NCI-H748 treated with DMSO at 0.1 percent for 48 hours (cell line): ENCODE data around the gene UBE2E2.

Experiments
- DNase-seq: peaks from one replicate; lab custom pipeline; 2025; lab: John Stamatoyannopoulos, UW

The UBE2E2 gene

GRCh38 chr3:23241256-23241655, 38.1 kb downstream of the UBE2E2 start:
- DNase-seq, result no peak

GRCh38 chr3:23242106-23242505, 39.0 kb downstream of the UBE2E2 start:
- no peak for DNase-seq

GRCh38 chr3:23244324-23245041, 41.4 kb downstream of the UBE2E2 start:
- no peak for DNase-seq

- no peak for DNase-seq
These were observed 43.5 kb downstream of the UBE2E2 start for GRCh38 chr3:23246651-23247050.

- DNase-seq, result no peak
These were observed 45.5 kb downstream of the UBE2E2 start for GRCh38 chr3:23248594-23249131.

- DNase-seq, result no peak
These were observed 46.8 kb downstream of the UBE2E2 start for GRCh38 chr3:23249961-23250360.

- no peak for DNase-seq
These were observed 49.0 kb downstream of the UBE2E2 start for GRCh38 chr3:23252122-23252521.

GRCh38 chr3:23253214-23253613, 50.1 kb downstream of the UBE2E2 start:
- DNase-seq, result no peak

- no peak for DNase-seq
These were observed 51.2 kb downstream of the UBE2E2 start for GRCh38 chr3:23254282-23254681.

- no peak for DNase-seq
These were observed 51.7 kb downstream of the UBE2E2 start for GRCh38 chr3:23254835-23255234.

GRCh38 chr3:23256741-23257435, 53.8 kb downstream of the UBE2E2 start:
- DNase-seq, result no peak

- no peak for DNase-seq
These were observed 55.0 kb downstream of the UBE2E2 start for GRCh38 chr3:23258110-23258509.

- DNase-seq, result no peak
These were observed 56.4 kb downstream of the UBE2E2 start for GRCh38 chr3:23259515-23259914.

GRCh38 chr3:23262766-23263165, 59.6 kb downstream of the UBE2E2 start:
- DNase-seq, result no peak

GRCh38 chr3:23263796-23264195, 60.7 kb downstream of the UBE2E2 start:
- no peak for DNase-seq

GRCh38 chr3:23264413-23264812, 61.3 kb downstream of the UBE2E2 start:
- DNase-seq, result no peak

GRCh38 chr3:23270423-23270822, 67.3 kb downstream of the UBE2E2 start:
- no peak for DNase-seq

GRCh38 chr3:23271876-23272741, 69.0 kb downstream of the UBE2E2 start:
- DNase-seq, result no peak

- no peak for DNase-seq
These were observed 69.7 kb downstream of the UBE2E2 start for GRCh38 chr3:23272820-23273219.

- DNase-seq, result no peak
These were observed 71.9 kb downstream of the UBE2E2 start for GRCh38 chr3:23275061-23275460.

GRCh38 chr3:23275814-23276213, 72.7 kb downstream of the UBE2E2 start:
- no peak for DNase-seq

GRCh38 chr3:23276913-23277658, 74.0 kb downstream of the UBE2E2 start:
- no peak for DNase-seq
